ENCODE results near the gene PXMP4.

The PXMP4 gene

GRCh38 chr20:33670715-33671499 lies 49.2 kb downstream of the PXMP4 start:
- TF ChIP-seq, protein P1, sequence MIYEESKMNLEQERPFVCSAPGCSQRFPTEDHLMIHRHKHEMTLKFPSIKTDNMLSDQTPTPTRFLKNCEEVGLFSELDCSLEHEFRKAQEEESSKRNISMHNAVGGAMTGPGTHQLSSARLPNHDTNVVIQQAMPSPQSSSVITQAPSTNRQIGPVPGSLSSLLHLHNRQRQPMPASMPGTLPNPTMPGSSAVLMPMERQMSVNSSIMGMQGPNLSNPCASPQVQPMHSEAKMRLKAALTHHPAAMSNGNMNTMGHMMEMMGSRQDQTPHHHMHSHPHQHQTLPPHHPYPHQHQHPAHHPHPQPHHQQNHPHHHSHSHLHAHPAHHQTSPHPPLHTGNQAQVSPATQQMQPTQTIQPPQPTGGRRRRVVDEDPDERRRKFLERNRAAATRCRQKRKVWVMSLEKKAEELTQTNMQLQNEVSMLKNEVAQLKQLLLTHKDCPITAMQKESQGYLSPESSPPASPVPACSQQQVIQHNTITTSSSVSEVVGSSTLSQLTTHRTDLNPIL (CRISPR knock-in tag; IDR thresholded peaks at IDR 0.05; ENCODE audit: low read depth), result no peak
- TF ChIP-seq ESRRG (CRISPR knock-in tag; IDR thresholded peaks at IDR 0.05) (no peak), ARNTL (CRISPR knock-in tag; IDR thresholded peaks at IDR 0.05; ENCODE audit: borderline replicate concordance, low read depth) (no peak), ZNF70 (CRISPR knock-in tag; IDR thresholded peaks at IDR 0.05) (no peak), BACH2 (CRISPR knock-in tag; IDR thresholded peaks at IDR 0.05; ENCODE audit: borderline replicate concordance) (no peak), TSHZ2 (CRISPR knock-in tag; IDR thresholded peaks at IDR 0.05) (no peak), OSR1 (CRISPR knock-in tag; IDR thresholded peaks at IDR 0.05) (no peak), TOX (CRISPR knock-in tag; IDR thresholded peaks at IDR 0.05; ENCODE audit: borderline replicate concordance) (no peak), TCF4 (CRISPR knock-in tag; IDR thresholded peaks at IDR 0.05; ENCODE audit: borderline replicate concordance) (no peak), CSDC2 (CRISPR knock-in tag; IDR thresholded peaks at IDR 0.05) (no peak), SNAI2 (CRISPR knock-in tag; IDR thresholded peaks at IDR 0.05) (no peak), PPARA (CRISPR knock-in tag; IDR thresholded peaks at IDR 0.05; ENCODE audit: borderline replicate concordance) (no peak), ZFP3 (CRISPR knock-in tag; IDR thresholded peaks at IDR 0.05) (no peak), RARB (CRISPR knock-in tag; IDR thresholded peaks at IDR 0.05) (no peak), ZC3H10 (CRISPR knock-in tag; IDR thresholded peaks at IDR 0.05) (no peak)
- TF ChIP-seq, protein P2, sequence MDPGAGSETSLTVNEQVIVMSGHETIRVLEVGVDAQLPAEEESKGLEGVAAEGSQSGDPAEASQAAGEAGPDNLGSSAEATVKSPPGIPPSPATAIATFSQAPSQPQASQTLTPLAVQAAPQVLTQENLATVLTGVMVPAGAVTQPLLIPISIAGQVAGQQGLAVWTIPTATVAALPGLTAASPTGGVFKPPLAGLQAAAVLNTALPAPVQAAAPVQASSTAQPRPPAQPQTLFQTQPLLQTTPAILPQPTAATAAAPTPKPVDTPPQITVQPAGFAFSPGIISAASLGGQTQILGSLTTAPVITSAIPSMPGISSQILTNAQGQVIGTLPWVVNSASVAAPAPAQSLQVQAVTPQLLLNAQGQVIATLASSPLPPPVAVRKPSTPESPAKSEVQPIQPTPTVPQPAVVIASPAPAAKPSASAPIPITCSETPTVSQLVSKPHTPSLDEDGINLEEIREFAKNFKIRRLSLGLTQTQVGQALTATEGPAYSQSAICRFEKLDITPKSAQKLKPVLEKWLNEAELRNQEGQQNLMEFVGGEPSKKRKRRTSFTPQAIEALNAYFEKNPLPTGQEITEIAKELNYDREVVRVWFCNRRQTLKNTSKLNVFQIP (CRISPR knock-in tag; IDR thresholded peaks at IDR 0.05; ENCODE audit: borderline replicate concordance, low read depth), result no peak
- TF ChIP-seq, protein P3, sequence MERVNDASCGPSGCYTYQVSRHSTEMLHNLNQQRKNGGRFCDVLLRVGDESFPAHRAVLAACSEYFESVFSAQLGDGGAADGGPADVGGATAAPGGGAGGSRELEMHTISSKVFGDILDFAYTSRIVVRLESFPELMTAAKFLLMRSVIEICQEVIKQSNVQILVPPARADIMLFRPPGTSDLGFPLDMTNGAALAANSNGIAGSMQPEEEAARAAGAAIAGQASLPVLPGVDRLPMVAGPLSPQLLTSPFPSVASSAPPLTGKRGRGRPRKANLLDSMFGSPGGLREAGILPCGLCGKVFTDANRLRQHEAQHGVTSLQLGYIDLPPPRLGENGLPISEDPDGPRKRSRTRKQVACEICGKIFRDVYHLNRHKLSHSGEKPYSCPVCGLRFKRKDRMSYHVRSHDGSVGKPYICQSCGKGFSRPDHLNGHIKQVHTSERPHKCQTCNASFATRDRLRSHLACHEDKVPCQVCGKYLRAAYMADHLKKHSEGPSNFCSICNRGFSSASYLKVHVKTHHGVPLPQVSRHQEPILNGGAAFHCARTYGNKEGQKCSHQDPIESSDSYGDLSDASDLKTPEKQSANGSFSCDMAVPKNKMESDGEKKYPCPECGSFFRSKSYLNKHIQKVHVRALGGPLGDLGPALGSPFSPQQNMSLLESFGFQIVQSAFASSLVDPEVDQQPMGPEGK (CRISPR knock-in tag; IDR thresholded peaks at IDR 0.05; ENCODE audit: borderline replicate concordance), result no peak
- ATAC-seq, result no peak

- no peak for TF ChIP-seq ZFP3 (CRISPR knock-in tag; IDR thresholded peaks at IDR 0.05)
- no peak for TF ChIP-seq ZNF70 (CRISPR knock-in tag; IDR thresholded peaks at IDR 0.05)
- TF ChIP-seq TSHZ2 (CRISPR knock-in tag; IDR thresholded peaks at IDR 0.05), result no peak
- ATAC-seq, result no peak
Measured at GRCh38 chr20:33669873-33670640, 50.1 kb downstream of the PXMP4 start.
